ENCODE measurements around the gene RCOR2. TPM values are rescaled to one million over a fixed set of nuclear protein-coding genes. Genes with fewer than 3 reads are reported as not detected.

The RCOR2 gene
- total RNA-seq, 1 donor from 2014 or later, result 0.58 TPM

Other genes with a start within 250 kb of the RCOR2 start
- gene ATL3, start 245.8 kb downstream of the RCOR2 start, total RNA-seq, result 123 TPM
- gene RTN3, start 235.7 kb downstream of the RCOR2 start, total RNA-seq, result 267 TPM
- gene ZFTA, start 148.4 kb downstream of the RCOR2 start, total RNA-seq, result 15.3 TPM
- gene SPINDOC, start 103.7 kb downstream of the RCOR2 start, total RNA-seq, result 16.2 TPM
- gene MARK2, start 78.1 kb downstream of the RCOR2 start, total RNA-seq, result 32.2 TPM
- gene NAA40, start 21.8 kb upstream of the RCOR2 start, total RNA-seq, result 14.7 TPM
- gene COX8A, start 57.5 kb upstream of the RCOR2 start, total RNA-seq, result 249 TPM
- 44.3 TPM for gene OTUB1, start 69.3 kb upstream of the RCOR2 start, total RNA-seq
- gene FLRT1, start 118.8 kb upstream of the RCOR2 start, total RNA-seq, result not detected
- 19.5 TPM for gene MACROD1, start 248.9 kb upstream of the RCOR2 start, total RNA-seq